Activated T-cell treated with anti-CD3 and anti-CD28 coated beads for 4 hours (primary cell): Measurements from ENCODE around the gene CR1.
"Not testable (repeated sequence)": the region's sequence is repeated elsewhere in the genome, so short reads cannot be mapped to it uniquely, and the experiment has no call there.

Experiments used
- DNase-seq: peaks from one replicate; pipeline ENCODE4 v3.0.0-alpha.2; 2020

The CR1 gene

GRCh38 chr1:207594095-207594494, 98.1 kb downstream of the CR1 start:
- not testable (repeated sequence) for DNase-seq

DNA sequence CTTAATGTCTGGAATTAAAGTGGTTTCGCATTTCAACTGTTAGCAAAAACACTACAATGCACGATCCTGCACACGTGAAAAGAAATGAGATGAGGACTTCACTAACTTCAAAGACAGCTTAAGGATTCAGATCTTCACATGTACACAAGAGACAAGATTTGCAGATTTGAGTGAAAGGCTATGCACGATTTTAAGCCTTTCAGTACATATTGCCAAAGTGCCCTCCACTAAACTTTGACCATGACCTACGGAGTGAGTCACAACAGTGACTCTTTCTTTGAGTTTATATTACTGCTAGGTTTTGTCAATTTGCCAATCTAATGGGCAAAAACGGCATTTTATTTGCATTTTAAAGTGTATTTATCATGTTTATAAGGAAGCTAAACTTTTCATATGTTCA, 107.8 kb downstream of the CR1 start:
- no peak for DNase-seq

- no peak for DNase-seq
Measured at GRCh38 chr1:207605444-207606361, 109.7 kb downstream of the CR1 start.

- DNase-seq, result no peak
Measured at GRCh38 chr1:207606362-207606755, 110.4 kb downstream of the CR1 start.

DNA sequence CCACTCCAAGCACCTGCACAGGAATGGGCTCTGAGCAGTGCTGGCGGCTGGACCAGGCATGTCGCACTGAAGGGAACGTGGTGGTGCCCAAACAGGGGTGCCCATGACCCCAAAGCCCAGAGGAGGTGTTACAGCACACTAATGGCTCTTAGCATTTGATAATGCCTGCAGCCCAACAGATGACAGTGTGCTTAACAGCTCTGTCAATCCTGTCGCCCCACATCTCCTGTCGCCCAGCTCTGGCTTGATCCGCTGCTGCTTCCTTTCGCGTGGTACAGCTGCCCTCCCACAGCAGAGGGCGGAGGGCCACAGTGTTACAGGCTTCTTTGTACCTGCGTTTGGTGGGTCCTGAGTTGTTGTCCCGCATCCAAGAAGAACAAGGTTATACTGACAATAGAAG, 116.8 kb downstream of the CR1 start:
- DNase-seq, result no peak

- DNase-seq, result no peak
Measured at GRCh38 chr1:207619871-207620542, 124.0 kb downstream of the CR1 start.

- no peak for DNase-seq
Measured at GRCh38 chr1:207620543-207620893, 124.6 kb downstream of the CR1 start.

GRCh38 chr1:207625504-207626071, 129.6 kb downstream of the CR1 start:
- not testable (repeated sequence) for DNase-seq

DNA sequence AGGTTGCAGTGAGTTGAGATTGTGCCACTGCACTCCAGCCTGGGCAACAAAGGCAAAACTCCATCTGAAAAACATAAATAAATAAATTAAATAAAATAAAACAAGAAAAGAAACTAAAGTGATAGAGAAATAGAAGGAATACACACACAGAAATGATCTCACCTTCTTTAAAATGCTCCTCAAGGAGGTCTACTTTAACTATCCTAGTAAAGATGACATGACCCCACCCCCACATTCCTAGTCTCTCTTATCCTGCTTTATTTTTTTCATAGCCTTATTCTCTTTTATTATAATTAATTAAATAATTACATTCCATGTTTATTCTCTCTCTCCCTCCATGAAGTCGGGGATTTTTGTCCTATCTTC, 131.0 kb downstream of the CR1 start:
- DNase-seq, result no peak

- DNase-seq, result no peak
Measured at GRCh38 chr1:207627496-207627895, 131.5 kb downstream of the CR1 start.

DNA sequence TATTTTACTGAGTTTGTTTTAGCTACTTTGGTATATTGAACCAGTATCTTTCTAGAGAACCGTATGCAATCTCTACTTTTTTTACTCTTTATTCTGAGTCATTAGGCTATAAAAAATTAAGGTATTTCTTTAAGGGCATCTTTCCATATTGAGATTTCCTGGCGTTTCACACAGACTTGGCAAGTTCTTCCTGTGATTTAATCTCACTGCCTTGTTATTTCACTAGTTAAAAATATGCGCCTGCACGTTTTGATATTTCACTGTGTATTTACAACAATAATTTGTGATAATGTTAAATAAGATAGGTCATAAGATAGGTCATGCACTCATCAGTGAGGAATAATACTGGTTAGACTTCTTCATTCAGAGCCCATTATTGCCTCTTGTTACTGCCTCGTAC, 132.8 kb downstream of the CR1 start:
- DNase-seq, result no peak

- no peak for DNase-seq
Measured at GRCh38 chr1:207631137-207631536, 135.2 kb downstream of the CR1 start.

DNA sequence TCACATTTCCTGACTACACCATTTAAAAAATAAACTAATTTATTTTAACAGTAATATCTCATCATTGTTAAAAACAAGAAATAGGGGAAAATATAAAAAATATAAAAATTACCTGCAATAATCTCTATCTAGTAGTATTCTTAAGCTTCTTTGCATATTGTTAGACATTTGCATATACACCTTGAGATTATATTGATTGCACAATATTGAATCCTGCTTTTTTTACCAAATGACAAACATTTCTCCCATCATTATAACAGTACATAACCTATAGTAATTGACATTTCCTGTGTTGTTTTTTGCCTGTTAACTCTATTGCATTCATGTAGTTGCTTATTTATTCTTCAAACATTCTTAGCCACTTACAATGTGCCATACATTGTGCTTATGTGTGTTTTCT, 137.3 kb downstream of the CR1 start:
- DNase-seq, result no peak

DNA sequence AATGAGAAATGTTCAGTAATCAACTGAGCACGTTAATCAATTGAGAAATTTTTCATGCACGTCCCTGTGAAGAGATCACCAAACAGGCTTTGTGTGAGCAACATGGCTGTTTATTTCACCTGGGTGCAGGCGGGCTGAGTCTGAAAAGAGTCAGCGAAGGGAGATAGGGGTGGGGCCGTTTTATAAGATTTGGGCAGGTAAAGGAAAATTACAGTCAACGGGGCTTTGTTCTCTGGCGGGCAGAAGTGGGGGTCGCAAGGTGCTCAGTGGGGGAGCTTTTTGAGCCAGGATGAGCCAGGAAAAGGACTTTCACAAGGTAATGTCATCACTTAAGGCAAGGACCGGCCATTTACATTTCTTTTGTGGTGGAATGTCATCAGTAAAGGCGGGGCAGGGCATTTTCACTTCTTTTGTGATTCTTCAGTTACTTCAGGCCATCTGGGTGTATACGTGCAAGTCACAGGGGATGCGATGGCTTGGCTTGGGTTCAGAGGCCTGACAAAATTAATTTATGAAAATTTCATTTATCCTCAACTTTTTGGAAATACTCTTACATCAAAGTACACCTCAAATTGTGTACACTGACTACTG, 137.8 kb downstream of the CR1 start:
- DNase-seq, result not testable (repeated sequence)

DNA sequence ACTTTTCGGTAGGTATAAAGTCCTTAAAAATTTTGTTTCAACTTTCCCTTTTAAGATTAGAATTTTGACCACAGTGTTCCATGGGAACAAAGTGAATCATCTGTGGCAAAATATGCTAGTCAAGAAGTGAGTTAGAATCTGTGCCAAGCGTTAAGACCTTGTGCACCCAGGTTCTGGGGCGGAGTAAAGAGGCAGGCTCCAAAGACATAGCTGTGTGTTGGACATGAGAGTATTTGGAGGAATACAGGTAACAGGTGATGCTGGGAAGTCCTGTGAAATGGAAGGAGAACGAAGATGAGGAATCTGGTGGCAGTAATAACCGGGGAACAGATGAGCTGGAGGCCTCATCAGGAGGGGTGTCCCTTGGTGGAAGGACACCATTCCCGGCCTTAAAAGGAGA, 138.3 kb downstream of the CR1 start:
- DNase-seq, result not testable (repeated sequence)

DNA sequence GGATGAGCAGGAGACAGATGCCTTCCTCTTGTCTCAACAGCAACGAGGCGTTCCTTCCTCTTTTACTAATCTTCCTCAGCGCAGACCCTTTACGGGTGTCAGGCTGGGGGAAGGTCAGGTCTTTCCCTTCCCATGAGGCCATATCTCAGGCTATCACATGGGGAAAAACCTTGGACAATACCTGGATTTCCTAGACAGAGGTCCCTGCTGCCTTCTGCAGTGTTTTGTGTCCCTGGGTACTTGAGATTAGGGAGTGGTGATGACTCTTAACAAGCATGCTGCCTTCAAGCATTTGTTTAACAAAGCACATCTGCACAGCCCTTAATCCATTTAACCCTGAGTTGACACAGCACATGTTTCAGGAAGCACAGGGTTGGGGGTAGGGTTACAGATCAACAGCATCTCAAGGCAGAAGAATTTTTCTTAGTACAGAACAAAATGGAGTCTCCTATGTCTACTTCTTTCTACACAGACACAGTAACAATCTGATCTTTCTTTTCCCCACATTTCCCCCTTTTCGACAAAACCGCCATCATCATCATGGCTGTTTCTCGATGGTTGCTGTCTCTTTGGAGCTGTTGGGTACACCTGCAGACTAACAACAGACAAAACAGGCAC, 139.7 kb downstream of the CR1 start:
- DNase-seq, result not testable (repeated sequence)

DNA sequence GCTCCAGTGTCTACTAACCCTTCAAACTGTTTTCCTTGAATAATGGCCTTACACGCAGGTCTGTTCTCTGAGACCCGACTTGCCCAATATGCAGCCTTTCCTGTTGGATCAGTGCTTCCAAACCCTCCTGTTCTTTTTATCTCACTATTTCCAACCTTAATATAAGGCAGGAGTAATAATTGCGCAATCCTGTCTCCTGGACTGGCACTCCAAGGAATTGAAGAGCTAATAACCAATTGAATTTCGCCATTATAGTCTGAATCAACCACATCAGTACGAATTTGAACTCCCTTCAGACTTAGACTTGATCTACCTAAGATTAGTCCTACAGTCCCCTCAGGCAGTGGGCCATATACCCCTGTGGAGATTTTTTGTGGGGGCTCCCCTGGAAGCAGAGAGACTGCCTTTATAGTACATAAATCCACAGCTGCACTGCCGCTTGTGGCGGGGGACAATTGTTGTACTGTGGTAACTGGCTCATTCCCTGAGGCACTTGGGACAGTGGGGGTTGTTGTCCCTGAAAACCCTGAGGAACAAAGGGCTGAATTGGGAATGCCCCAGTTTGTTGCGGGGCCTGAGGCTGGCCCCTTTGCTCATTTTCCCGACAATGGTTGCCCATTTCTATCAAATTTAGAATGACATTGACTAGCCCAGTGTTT, 142.7 kb downstream of the CR1 start:
- not testable (repeated sequence) for DNase-seq

DNA sequence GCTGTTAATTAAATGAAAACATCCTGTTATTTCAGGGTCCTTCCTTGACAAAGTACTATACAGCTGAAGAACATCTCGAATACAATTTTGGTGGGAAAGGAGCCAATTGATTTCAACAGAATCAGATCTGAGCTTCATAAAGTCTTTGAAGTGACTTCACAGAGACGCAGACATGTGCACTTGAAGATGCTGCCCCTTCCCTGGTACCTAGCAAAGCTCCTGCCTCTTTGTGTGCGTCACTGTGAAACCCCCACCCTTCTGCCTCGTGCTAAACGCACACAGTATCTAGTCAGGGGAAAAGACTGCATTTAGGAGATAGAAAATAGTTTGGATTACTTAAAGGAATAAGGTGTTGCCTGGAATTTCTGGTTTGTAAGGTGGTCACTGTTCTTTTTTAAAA, 143.4 kb downstream of the CR1 start:
- DNase-seq, result not testable (repeated sequence)

DNA sequence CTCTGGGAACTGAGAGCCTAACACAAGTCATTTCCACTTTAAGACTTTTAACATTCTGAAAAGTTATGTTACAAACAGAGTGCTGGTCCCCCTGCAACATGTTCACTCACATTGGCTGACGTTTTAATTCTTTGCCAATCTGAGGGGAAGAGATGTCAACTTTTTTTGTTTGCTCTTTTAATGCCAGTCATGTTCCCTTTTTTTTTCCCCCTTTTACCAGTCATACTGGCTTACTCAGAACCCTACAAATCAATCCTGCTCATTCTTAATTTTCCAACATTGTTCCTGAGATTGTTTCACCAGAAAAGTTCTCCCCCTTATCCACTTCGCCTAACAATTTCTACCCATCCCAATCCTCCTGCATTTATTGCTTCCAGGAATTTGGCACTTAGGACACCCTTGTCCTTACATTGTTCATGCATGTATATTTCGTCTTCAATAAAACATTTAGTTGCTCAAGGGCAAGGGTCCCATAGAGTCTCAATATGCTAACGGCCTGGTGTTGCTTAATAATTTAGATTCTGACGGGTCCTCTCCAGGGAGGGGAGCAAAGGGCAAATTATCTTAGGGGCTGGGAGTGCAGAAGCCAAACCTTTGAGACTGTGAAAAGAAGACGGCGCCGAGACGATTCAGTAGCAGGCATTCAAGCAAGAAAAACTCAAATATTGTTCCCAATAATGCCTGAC, 148.4 kb downstream of the CR1 start:
- no peak for DNase-seq

DNA sequence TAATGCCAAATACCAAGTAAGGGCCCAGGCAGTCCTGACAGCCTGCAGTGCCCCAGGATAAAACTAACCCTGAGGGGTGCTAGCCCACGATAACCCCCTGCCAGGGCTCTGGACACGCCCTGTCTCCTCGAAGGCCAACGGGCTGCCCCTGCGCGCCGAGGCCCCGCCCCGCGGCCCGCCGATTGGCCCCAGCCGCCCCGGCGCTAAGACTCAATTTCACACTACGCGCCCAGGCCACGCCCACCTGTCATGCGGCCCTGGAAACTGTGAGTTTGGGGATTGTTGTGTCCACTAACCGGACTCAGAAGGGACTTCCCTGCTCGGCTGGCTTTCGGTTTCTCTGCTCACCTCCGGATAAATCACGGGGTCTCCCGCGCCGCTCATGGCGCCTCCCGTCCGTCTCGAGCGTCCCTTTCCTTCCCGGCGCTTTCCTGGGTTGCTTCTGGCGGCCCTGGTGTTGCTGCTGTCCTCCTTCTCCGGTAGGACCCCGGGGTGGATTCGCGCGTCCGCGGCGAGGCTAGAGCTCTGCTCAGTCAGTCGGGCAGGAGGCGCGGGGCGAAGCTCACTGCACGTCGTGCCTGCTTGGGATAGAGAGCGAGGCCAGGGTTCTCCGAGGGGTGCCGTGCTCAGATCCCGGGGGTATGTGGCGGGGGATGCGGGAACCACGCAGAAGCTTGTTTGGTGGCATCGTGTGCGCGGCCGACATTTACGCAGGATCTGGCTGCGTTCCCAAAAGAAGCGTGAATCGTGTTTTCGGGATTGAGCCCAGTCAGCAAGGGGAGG, 149.1 kb downstream of the CR1 start, which contains the start of gene CR1L:
Gene CR1L, plus strand, starts transcription at position 282 of the 783 bp plus-strand sequence. Its CDS starts 101 bp downstream, at position 383.
- peak; percentile 44 for DNase-seq

DNA sequence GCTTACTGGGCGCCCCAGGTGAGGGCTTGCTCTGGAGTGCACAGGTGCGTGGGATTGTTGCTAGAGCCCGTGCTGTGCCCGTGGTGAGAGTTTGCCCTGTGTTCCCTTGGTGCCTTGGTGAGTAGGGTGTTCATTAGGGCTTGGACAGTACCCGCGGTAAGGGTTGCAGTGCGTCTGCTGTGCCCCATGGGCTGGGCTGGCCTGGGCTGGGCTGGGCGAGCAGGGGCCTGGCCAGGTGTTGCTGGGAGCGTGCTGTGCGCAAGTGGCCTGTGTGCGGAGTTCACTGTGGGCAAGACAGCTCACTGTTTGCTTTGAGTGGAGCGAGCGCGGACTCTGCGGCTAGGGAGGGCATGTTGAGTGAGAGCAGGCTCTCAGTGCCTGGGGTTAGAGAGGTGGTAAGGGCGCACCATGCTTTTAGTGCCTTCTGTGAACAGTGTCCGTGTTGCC, 149.7 kb downstream of the CR1 start:
- DNase-seq, result no peak
